Astrocyte (in vitro differentiated cells and primary cell): Measurements from ENCODE around the gene OSTN.

Experiments
- EZH2 ChIP-seq: IDR thresholded peaks from 2 replicates; pipeline ENCODE4 v1.6.1; 2012; ENCODE audit warnings: mild to moderate bottlenecking, low read length, inconsistent platforms; ENCODE audit not compliant: insufficient read depth
- TF ChIP-seq, protein P1 (sequence below): IDR thresholded peaks from 2 replicates; pipeline ENCODE4 v1.5.1; 2011; ENCODE audit warnings: low read depth, mild to moderate bottlenecking, inconsistent platforms, low read length, moderate library complexity; ENCODE audit not compliant: insufficient read depth

DNA sequence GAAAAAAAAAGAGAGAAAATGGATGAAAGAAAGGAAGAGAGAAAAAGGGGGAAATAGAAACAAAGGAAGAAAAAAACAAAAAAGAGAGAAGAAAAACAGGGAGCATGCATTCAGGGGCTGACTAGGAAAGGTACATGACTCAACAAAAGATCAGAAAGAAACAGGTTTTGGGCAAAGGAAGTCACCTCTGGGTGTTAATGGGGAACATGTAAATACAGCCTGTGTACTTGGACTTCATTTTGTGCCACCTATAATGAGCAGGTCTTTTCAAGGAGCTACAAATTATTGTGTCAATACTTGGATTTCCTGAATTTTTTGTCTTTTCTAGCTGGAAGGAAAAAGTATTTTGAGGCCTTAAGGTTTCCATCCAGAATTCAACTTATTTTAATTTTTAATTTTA lies 76.7 kb downstream of the OSTN start:
- TF ChIP-seq, protein P1, sequence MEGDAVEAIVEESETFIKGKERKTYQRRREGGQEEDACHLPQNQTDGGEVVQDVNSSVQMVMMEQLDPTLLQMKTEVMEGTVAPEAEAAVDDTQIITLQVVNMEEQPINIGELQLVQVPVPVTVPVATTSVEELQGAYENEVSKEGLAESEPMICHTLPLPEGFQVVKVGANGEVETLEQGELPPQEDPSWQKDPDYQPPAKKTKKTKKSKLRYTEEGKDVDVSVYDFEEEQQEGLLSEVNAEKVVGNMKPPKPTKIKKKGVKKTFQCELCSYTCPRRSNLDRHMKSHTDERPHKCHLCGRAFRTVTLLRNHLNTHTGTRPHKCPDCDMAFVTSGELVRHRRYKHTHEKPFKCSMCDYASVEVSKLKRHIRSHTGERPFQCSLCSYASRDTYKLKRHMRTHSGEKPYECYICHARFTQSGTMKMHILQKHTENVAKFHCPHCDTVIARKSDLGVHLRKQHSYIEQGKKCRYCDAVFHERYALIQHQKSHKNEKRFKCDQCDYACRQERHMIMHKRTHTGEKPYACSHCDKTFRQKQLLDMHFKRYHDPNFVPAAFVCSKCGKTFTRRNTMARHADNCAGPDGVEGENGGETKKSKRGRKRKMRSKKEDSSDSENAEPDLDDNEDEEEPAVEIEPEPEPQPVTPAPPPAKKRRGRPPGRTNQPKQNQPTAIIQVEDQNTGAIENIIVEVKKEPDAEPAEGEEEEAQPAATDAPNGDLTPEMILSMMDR, result no peak
- TF ChIP-seq EZH2, result no peak
